NCI-H146 (cell line): Measurements from ENCODE around the gene ZSCAN21.
A peak's percentile ranks its signal among the peaks of the same experiment; 100 is the strongest.

Source experiments
- DNase-seq: peaks from one replicate; lab custom pipeline; 2025; lab: John Stamatoyannopoulos, UW

The ZSCAN21 gene

GRCh38 chr7:100075418-100075817 is 25.8 kb downstream of the ZSCAN21 start:
- DNase-seq: no peak

GRCh38 chr7:100077205-100077604 is 27.6 kb downstream of the ZSCAN21 start:
- no peak for DNase-seq

- no peak for DNase-seq
These were observed 29.5 kb downstream of the ZSCAN21 start for GRCh38 chr7:100079024-100079560.

- peak; percentile 73 for DNase-seq
These were observed 31.4 kb downstream of the ZSCAN21 start for GRCh38 chr7:100080907-100081534.

GRCh38 chr7:100081535-100082102 is 32.0 kb downstream of the ZSCAN21 start, which contains the start of gene ZNF3:
Gene ZNF3 (minus strand): TSS chr7:100081723. CDS start chr7:100077357, 4,366 bp downstream.
- DNase-seq: peak; percentile 99

- no peak for DNase-seq
These were observed 33.4 kb downstream of the ZSCAN21 start for GRCh38 chr7:100082978-100083377.

GRCh38 chr7:100085515-100085914 is 35.9 kb downstream of the ZSCAN21 start:
- no peak for DNase-seq

GRCh38 chr7:100087055-100087750 is 37.6 kb downstream of the ZSCAN21 start:
- DNase-seq: no peak

GRCh38 chr7:100088095-100088620 is 38.6 kb downstream of the ZSCAN21 start:
- no peak for DNase-seq

- DNase-seq: peak; percentile 75
These were observed 39.3 kb downstream of the ZSCAN21 start, which contains the start of gene COPS6 for GRCh38 chr7:100088621-100089457. Gene COPS6 (plus strand): TSS chr7:100088969. CDS start chr7:100088991, 22 bp downstream.

GRCh38 chr7:100089458-100090196 is 40.1 kb downstream of the ZSCAN21 start:
- DNase-seq: no peak

- no peak for DNase-seq
These were observed 41.2 kb downstream of the ZSCAN21 start for GRCh38 chr7:100090527-100091410.

- DNase-seq: no peak
These were observed 42.0 kb downstream of the ZSCAN21 start for GRCh38 chr7:100091411-100092181.

GRCh38 chr7:100093054-100093453 is 43.5 kb downstream of the ZSCAN21 start:
- no peak for DNase-seq

- no peak for DNase-seq
These were observed 43.9 kb downstream of the ZSCAN21 start for GRCh38 chr7:100093498-100093897.

GRCh38 chr7:100093925-100094486 is 44.4 kb downstream of the ZSCAN21 start:
- DNase-seq: no peak

- DNase-seq: no peak
These were observed 45.7 kb downstream of the ZSCAN21 start for GRCh38 chr7:100095289-100095688.

GRCh38 chr7:100095704-100096103 is 46.1 kb downstream of the ZSCAN21 start:
- no peak for DNase-seq

- no peak for DNase-seq
These were observed 49.3 kb downstream of the ZSCAN21 start for GRCh38 chr7:100098913-100099312.
